Astrocyte (in vitro differentiated cells and primary cell): ENCODE data around the gene EXO1.

ENCODE experiments used
- CTCF ChIP-seq: IDR thresholded peaks from 2 replicates; pipeline ENCODE4 v1.5.1; 2011; ENCODE audit warnings: low read depth, mild to moderate bottlenecking, inconsistent platforms, low read length, moderate library complexity; ENCODE audit not compliant: insufficient read depth
- EZH2 ChIP-seq: IDR thresholded peaks from 2 replicates; pipeline ENCODE4 v1.6.1; 2012; ENCODE audit warnings: mild to moderate bottlenecking, low read length, inconsistent platforms; ENCODE audit not compliant: insufficient read depth

- TF ChIP-seq CTCF = no peak
- no peak for TF ChIP-seq EZH2
These were observed 20.7 kb upstream of the EXO1 start for GRCh38 chr1:241827264-241827663.
